HFF-Myc (cell line): Measurements from ENCODE around the gene CNTNAP4.

ENCODE experiments used
- DNase-seq: peaks from one replicate; pipeline ENCODE4 v3.0.0-alpha.2; 2011; ENCODE audit warnings: low read depth; ENCODE audit errors: extremely low read depth
- H3K4me3 ChIP-seq: replicated peaks from 2 replicates; pipeline ENCODE4 v1.5.1; 2011; ENCODE audit warnings: low read depth, mild to moderate bottlenecking, control low read depth, low read length
- TF ChIP-seq, protein P1 (sequence below): IDR thresholded peaks from 2 replicates; pipeline ENCODE4 v1.5.1; 2012; ENCODE audit warnings: mild to moderate bottlenecking, low read depth, low read length, control low read depth; ENCODE audit errors: missing control alignments

The CNTNAP4 gene

DNA sequence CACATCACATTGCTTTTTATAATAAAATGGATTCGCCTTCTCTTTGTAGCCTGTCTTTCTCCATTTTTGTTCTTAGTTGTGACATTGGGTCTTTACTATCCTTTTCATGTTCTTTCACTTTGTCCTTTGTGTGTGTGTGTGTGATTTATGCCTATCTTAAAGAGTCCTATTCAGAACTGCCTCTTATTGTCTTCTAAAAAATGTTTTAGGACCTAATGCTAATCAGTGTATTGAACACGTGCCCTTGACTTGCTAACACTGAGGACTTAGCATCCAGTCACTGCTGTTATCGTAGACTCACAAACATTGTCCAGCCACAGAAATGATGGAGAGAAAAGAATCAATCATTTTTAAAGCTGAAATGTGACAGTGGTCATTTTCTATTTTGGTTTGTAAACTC lies 251.9 kb downstream of the CNTNAP4 start:
- no peak overlapping the region for H3K4me3 ChIP-seq
- DNase-seq = no peak
- TF ChIP-seq, protein P1, sequence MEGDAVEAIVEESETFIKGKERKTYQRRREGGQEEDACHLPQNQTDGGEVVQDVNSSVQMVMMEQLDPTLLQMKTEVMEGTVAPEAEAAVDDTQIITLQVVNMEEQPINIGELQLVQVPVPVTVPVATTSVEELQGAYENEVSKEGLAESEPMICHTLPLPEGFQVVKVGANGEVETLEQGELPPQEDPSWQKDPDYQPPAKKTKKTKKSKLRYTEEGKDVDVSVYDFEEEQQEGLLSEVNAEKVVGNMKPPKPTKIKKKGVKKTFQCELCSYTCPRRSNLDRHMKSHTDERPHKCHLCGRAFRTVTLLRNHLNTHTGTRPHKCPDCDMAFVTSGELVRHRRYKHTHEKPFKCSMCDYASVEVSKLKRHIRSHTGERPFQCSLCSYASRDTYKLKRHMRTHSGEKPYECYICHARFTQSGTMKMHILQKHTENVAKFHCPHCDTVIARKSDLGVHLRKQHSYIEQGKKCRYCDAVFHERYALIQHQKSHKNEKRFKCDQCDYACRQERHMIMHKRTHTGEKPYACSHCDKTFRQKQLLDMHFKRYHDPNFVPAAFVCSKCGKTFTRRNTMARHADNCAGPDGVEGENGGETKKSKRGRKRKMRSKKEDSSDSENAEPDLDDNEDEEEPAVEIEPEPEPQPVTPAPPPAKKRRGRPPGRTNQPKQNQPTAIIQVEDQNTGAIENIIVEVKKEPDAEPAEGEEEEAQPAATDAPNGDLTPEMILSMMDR = no peak

DNA sequence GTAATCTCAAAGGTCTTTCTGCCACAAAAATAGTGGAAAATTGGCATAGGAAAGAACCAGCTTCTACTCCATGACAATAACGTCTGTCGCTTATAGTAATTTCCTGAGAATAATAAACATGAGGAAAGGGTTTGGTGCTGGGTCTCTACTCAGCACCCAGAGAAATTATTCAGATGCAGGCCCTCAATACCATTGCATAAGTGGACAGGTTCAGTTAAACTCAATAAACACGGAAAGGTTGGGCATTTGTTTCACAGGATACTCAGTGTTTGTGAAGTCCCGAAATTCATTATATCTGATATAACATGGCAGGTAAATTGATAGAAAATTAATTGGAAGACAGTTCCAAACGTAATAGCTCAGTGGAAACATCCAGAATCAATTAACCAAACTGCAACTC lies 254.0 kb downstream of the CNTNAP4 start:
- no peak overlapping the region for H3K4me3 ChIP-seq
- no peak for DNase-seq
- TF ChIP-seq, protein P1 = no peak

DNA sequence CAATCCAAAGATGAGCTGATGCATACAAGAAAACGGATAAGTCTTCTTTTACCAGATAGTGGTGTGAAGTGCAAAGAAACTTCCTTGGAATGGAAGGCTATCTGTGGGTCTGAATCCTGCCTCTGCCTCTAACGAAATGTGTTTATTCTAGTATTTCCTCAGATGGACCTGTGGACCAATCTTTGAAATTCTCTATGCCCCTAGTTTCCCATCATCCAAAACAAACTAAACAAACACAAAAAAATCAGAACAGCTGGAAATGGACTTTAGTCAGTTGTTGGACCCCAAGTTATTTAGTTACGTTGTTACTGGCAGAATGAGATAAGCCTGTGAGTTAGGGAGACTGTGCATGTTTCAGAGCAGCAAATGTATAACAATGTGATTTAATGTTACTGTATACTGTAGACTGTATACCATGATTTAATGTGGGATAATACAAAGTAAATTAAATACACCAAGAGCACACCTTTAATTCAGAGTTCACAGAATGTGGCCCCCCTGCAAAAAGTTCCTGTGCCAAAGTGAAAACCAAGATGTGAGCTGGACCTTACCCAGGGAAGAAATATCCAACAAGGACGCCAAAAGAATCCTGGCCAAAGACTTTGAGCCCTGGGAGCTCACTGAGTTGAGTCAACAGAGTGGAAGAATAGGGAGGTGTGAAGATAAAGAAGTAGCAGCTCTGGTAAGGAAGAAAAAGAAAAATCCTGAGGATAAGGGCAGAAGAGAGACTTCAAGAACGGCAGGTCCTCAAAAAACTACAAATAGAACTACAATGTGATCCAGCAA lies 255.2 kb downstream of the CNTNAP4 start:
- DNase-seq = no peak
- H3K4me3 ChIP-seq = no peak overlapping the region
- TF ChIP-seq, protein P1 = no peak

- H3K4me3 ChIP-seq = no peak overlapping the region
- TF ChIP-seq, protein P1 = no peak
- no peak for DNase-seq
These were observed 262.4 kb downstream of the CNTNAP4 start for GRCh38 chr16:76539609-76540008.

- TF ChIP-seq, protein P1 = no peak
- no peak for DNase-seq
- no peak overlapping the region for H3K4me3 ChIP-seq
These were observed 263.9 kb downstream of the CNTNAP4 start for GRCh38 chr16:76541070-76541469.

GRCh38 chr16:76565542-76565941 lies 288.3 kb downstream of the CNTNAP4 start:
- TF ChIP-seq, protein P1 = no peak
- DNase-seq = no peak
- no peak overlapping the region for H3K4me3 ChIP-seq

GRCh38 chr16:76571755-76572154 lies 294.6 kb downstream of the CNTNAP4 start:
- no peak overlapping the region for H3K4me3 ChIP-seq
- TF ChIP-seq, protein P1 = no peak
- DNase-seq = no peak
